NCI-H146 treated with DMSO at 0.1 percent for 48 hours (cell line): ENCODE measurements around the gene LRRC26.

Experiments
- DNase-seq: peaks from one replicate; lab custom pipeline; 2025; ENCODE audit not compliant: unreplicated experiment; lab: John Stamatoyannopoulos, UW

LRRC26 gene

GRCh38 chr9:137184881-137185660 is 15.2 kb upstream of the LRRC26 start:
- DNase-seq, result no peak

DNA sequence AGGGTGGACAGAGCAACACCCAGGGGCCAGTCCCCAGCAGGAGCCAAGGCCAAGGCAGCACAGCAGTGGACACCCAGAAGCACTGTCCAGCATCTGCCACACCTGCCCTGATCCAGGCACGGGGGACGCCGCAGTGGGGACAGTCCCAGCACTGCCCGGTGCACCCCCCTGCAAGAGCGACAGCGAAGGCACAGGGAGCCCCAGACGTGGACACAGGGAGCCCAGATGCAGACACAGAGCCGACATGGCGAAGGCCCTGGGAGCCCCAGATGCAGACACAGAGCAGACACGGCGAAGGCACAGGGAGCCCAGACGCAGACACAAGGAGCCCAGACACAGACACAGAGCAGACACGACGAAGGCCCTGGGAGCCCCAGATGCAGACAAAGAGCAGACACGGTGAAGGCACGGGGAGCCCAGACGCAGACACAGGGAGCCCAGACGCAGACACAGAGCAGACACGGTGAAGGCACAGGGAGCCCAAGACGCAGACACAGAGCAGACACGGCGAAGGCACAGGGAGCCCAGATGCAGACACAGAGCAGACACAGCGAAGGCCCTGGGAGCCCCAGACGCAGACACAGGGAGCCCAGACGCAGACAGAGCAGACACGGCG is 14.2 kb upstream of the LRRC26 start:
- no peak for DNase-seq

DNA sequence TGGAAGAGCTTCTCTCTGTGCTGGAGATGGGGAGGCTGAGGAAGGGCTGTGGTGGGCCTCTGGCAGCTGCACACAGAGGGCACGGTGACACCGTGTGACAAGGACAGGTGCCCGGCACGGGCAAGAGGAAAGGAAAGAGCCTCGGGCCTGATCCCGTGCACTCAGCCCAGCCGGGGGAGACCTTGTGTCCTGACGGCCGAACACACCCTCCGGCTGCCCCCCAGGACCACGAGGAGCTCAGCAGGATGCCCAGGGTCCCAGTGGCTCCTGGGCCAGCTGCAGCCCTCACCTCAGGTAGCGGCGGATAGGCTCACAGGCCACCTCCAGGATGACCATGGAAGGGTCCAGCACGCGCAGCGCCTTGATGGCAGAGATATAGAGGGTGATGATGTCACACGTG is 13.0 kb upstream of the LRRC26 start:
- DNase-seq, result no peak

DNA sequence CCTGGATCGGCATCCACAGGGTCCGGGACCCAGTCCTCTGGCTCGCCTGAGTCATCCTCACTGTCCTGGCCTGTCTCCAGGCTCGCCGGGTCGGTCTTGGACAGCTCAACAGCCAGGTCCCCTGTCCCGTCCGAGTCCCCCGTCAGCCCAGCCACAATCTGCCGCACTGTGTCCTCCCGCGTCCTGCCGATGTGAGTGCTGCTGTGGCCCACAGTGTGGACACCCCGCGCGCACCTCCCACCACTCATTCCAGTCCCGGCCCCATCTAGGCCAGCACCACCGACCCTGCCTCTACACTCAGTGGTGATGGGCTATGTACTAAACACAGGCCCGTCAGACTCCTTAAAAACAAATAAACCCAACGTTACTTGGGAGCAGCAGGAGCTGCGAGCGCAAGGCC is 11.8 kb upstream of the LRRC26 start:
- no peak for DNase-seq

DNA sequence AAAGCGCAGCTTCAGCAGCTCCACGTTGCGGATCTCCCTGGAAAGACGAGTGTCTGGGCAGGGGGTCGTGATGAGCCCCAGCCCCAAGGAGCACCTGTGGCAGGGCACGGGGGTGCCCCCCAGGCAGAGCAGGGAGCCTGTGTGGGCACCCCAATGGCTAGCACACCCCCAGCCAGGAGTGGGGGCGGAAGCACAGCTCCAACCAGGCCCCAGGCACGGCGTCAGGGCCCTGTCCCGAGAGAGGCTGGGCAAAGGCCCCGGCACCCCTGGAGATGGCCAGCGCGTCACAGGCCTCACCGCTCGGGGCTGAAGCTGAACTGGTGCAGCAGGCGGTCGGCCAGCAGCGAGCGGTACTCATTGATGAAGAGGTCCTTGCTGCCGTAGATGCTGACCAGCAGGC is 10.6 kb upstream of the LRRC26 start:
- no peak for DNase-seq

GRCh38 chr9:137179761-137180160 is 9.9 kb upstream of the LRRC26 start:
- DNase-seq, result no peak

- DNase-seq, result no peak
These were observed 9.2 kb upstream of the LRRC26 start for GRCh38 chr9:137178939-137179630.

DNA sequence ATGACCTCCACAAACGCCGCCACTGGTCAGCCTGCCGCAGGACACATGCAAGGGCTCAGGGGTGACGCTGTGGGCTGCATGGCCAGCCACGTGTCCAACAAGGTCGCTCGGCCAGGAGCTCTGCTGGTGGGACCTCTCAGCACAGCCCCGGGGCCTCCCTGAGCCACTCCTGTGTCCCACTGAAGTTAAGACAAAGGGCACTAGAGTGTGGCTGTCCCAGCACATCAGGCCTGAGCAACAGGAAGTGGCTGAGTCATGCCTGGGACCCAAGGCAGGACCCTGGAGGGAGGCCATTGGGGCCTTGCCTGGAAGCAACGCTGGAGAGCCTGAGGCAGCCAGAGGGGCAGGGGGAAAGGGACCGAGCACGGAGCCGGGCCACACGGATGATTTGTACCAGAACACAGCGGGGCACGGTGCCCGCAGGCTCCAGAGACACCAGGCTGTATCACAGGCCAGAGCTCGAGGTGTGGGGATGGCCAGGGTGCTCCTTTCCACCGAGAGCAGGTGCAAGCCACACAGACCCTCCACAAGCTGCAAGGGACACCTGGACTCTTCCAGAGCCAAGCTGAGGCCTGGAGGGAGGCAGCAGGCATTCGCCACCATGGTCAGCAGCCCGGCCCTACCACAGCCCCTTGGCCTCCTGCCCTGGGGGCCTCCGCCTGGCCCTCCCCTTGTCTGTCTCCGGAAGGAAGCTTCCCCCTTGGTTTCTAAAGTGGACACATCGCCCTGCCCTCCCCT is 8.5 kb upstream of the LRRC26 start:
- DNase-seq, result no peak

GRCh38 chr9:137176302-137177182 is 6.7 kb upstream of the LRRC26 start:
- peak; percentile 31 for DNase-seq

GRCh38 chr9:137175345-137175961 is 5.6 kb upstream of the LRRC26 start:
- no peak for DNase-seq

DNA sequence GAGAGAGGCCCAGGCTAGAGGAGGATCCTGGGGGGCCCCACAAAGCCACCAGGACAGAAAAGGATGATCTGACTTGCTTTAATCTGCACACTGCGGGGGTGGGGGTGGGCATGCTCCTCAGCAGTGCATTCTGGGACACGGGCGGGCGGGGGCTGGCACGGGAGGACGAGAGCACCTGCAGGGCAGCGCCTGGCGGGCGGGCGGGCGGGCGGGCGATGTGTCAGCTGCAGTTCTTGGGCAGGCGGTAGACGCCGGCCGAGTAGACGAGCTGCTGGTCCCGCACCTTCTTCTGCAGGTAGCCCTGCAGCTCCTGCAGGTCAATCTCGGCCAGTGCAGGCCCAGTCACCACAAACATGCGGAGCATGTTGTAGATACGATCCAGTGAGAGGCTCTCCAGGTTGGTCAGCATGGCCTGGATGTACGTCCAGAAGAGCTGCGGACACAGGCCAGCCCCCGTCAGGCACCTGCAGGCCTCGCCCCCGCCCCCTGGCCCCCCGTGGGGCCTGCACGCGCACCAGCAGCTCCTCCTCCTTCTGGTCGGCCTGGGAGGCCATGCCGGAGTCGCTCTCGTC is 5.0 kb upstream of the LRRC26 start:
- DNase-seq, result peak; percentile 39

- no peak for DNase-seq
These were observed 4.2 kb upstream of the LRRC26 start for GRCh38 chr9:137173796-137174664.

GRCh38 chr9:137172901-137173795 is 3.3 kb upstream of the LRRC26 start:
- no peak for DNase-seq

- DNase-seq, result no peak
These were observed 1.5 kb upstream of the LRRC26 start for GRCh38 chr9:137171149-137171900.

DNA sequence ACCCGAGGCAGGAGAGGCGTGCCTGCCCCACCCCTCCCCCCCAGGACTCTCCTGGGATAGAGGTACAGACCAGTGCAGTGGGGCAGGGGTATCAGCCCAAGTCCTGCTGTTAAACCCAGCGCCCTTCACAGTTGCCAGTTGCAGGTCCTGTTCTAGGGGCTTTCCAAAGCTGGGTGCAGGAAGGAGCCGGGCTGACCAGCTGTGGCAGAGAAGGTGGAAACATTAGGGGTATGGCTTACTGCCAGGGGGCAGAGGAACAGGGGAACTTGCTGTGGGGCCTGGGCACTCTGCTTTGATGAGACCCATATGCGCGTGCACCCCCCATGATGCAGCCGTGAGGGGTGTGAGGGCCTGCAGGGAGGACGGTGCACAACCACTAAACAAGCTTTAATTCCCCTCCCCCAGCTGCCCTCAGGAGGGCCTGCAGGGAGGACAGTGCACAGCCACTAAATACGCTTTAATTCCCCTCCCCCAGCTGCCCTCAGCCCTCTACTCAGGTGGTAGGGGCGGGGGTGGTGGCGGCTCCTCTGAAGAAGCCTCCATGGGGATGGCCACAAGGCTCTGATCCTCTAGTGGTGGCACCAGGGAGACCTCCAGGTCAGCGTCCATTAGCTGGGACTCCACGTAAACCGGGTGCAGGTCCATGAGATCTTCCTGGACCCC is 766 bp upstream of the LRRC26 start:
- DNase-seq, result no peak
